Measurements from ENCODE around the gene RBP5.

RBP5 gene, protein sequence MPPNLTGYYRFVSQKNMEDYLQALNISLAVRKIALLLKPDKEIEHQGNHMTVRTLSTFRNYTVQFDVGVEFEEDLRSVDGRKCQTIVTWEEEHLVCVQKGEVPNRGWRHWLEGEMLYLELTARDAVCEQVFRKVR
- long read RNA-seq = 0 reads

- no peak for DNase-seq (ENCODE audit: low read depth in 1 of 2, low spot score in 1 of 2)
- H3K4me3 ChIP-seq (replicated peaks; ENCODE audit: insufficient read depth, low read length) = peak within 1 kb of the TSS; percentile 30
- H3K27me3 ChIP-seq (ENCODE audit: insufficient read depth, poor library complexity, severe bottlenecking) = peaks cover 33% of the 10 kb centered on the region
- H3K27ac ChIP-seq (replicated peaks) = no peak within 1 kb of the TSS
- TF ChIP-seq REST (IDR thresholded peaks at IDR 0.05; ENCODE audit: insufficient replicate concordance, low read depth) (no peak), SPI1 (IDR thresholded peaks at IDR 0.05; ENCODE audit: borderline replicate concordance, low read depth) (no peak), GABPA (IDR thresholded peaks at IDR 0.05; ENCODE audit: low read depth) (no peak), POLR2AphosphoS5 (IDR thresholded peaks at IDR 0.05; ENCODE audit: low read depth) (no peak)
- TF ChIP-seq, protein P1, sequence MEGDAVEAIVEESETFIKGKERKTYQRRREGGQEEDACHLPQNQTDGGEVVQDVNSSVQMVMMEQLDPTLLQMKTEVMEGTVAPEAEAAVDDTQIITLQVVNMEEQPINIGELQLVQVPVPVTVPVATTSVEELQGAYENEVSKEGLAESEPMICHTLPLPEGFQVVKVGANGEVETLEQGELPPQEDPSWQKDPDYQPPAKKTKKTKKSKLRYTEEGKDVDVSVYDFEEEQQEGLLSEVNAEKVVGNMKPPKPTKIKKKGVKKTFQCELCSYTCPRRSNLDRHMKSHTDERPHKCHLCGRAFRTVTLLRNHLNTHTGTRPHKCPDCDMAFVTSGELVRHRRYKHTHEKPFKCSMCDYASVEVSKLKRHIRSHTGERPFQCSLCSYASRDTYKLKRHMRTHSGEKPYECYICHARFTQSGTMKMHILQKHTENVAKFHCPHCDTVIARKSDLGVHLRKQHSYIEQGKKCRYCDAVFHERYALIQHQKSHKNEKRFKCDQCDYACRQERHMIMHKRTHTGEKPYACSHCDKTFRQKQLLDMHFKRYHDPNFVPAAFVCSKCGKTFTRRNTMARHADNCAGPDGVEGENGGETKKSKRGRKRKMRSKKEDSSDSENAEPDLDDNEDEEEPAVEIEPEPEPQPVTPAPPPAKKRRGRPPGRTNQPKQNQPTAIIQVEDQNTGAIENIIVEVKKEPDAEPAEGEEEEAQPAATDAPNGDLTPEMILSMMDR (IDR thresholded peaks at IDR 0.05; ENCODE audit: insufficient read depth, low read length) = no peak
Measured at GRCh38 chr12:7128681-7129286, at the start of gene RBP5. RBP5 (minus strand) TSS chr12:7128889; CDS start chr12:7128775, 114 bp downstream.

GRCh38 chr12:7178481-7178880 is 49.8 kb upstream of the RBP5 start:
- Histone ChIP-seq H3K4me3 (replicated peaks; ENCODE audit: insufficient read depth, low read length) (no peak overlapping the region), H3K27me3 (ENCODE audit: insufficient read depth, poor library complexity, severe bottlenecking) (no peaks in the 10 kb centered on the region), H3K27ac (replicated peaks) (no peak overlapping the region)
- TF ChIP-seq SPI1 (IDR thresholded peaks at IDR 0.05; ENCODE audit: borderline replicate concordance, low read depth) = no peak
- no peak for TF ChIP-seq REST (IDR thresholded peaks at IDR 0.05; ENCODE audit: insufficient replicate concordance, low read depth)
- TF ChIP-seq POLR2AphosphoS5 (IDR thresholded peaks at IDR 0.05; ENCODE audit: low read depth) = no peak
- no peak for TF ChIP-seq GABPA (IDR thresholded peaks at IDR 0.05; ENCODE audit: low read depth)
- TF ChIP-seq, protein P1 (IDR thresholded peaks at IDR 0.05; ENCODE audit: insufficient read depth, low read length) = no peak
- no peak for DNase-seq (ENCODE audit: low read depth in 1 of 2, low spot score in 1 of 2)

GRCh38 chr12:7176595-7176994 is 47.9 kb upstream of the RBP5 start:
- no peak for DNase-seq (ENCODE audit: low read depth in 1 of 2, low spot score in 1 of 2)
- H3K27me3 ChIP-seq (ENCODE audit: insufficient read depth, poor library complexity, severe bottlenecking) = no peaks in the 10 kb centered on the region
- TF ChIP-seq GABPA (IDR thresholded peaks at IDR 0.05; ENCODE audit: low read depth) (no peak), POLR2AphosphoS5 (IDR thresholded peaks at IDR 0.05; ENCODE audit: low read depth) (no peak), SPI1 (IDR thresholded peaks at IDR 0.05; ENCODE audit: borderline replicate concordance, low read depth) (no peak), REST (IDR thresholded peaks at IDR 0.05; ENCODE audit: insufficient replicate concordance, low read depth) (no peak)
- TF ChIP-seq, protein P1 (IDR thresholded peaks at IDR 0.05; ENCODE audit: insufficient read depth, low read length) = no peak
- no peak overlapping the region for H3K27ac ChIP-seq (replicated peaks)
- no peak overlapping the region for H3K4me3 ChIP-seq (replicated peaks; ENCODE audit: insufficient read depth, low read length)

Measured in HL-60 (cell line).